ENCODE data around the gene TOMM7.
"Not testable (repeated sequence)": the region's sequence is repeated elsewhere in the genome, so short reads cannot be mapped to it uniquely, and the experiment has no call there.

TOMM7 gene

GRCh38 chr7:22854158-22855048 is 31.8 kb upstream of the TOMM7 start:
- in situ Hi-C loops (cut with HindIII; ENCODE audit: low sequenced_read_pairs) = no loop called here
- peak overlapping the region; percentile 70 for H3K4me3 ChIP-seq (ENCODE audit: low read depth, low read length)
- DNase-seq (ENCODE audit: low read depth, low spot score) = peak; percentile 86
- no peak for TF ChIP-seq CTCF (IDR thresholded peaks at IDR 0.05; ENCODE audit: low read depth, low read length)

GRCh38 chr7:22853674-22854157 is 31.1 kb upstream of the TOMM7 start:
- in situ Hi-C loops (cut with HindIII; ENCODE audit: low sequenced_read_pairs) = no loop called here
- no peak for DNase-seq (ENCODE audit: low read depth, low spot score)
- H3K4me3 ChIP-seq (ENCODE audit: low read depth, low read length) = peak overlapping the region; percentile 70
- TF ChIP-seq CTCF (IDR thresholded peaks at IDR 0.05; ENCODE audit: low read depth, low read length) = peak; percentile 42

- in situ Hi-C loops (cut with HindIII; ENCODE audit: low sequenced_read_pairs) = no loop called here
- no peak overlapping the region for H3K4me3 ChIP-seq (ENCODE audit: low read depth, low read length)
- DNase-seq (ENCODE audit: low read depth, low spot score) = no peak
- TF ChIP-seq CTCF (IDR thresholded peaks at IDR 0.05; ENCODE audit: low read depth, low read length) = no peak
These were observed 30.5 kb upstream of the TOMM7 start for GRCh38 chr7:22853138-22853537.

GRCh38 chr7:22851145-22851544 is 28.5 kb upstream of the TOMM7 start:
- in situ Hi-C loops (cut with HindIII; ENCODE audit: low sequenced_read_pairs) = no loop called here
- no peak overlapping the region for H3K4me3 ChIP-seq (ENCODE audit: low read depth, low read length)
- TF ChIP-seq CTCF (IDR thresholded peaks at IDR 0.05; ENCODE audit: low read depth, low read length) = no peak

GRCh38 chr7:22850394-22850793 is 27.7 kb upstream of the TOMM7 start:
- H3K4me3 ChIP-seq (ENCODE audit: low read depth, low read length); DNase-seq (ENCODE audit: low read depth, low spot score); in situ Hi-C loops (cut with HindIII; ENCODE audit: low sequenced_read_pairs): not testable (repeated sequence)

More at GRCh38 chr7:22851145-22851544, 28.5 kb upstream of the TOMM7 start:
- DNase-seq (ENCODE audit: low read depth, low spot score) = no peak

- in situ Hi-C loops (cut with HindIII; ENCODE audit: low sequenced_read_pairs) = no loop called here
- TF ChIP-seq CTCF (IDR thresholded peaks at IDR 0.05; ENCODE audit: low read depth, low read length) = no peak
- DNase-seq (ENCODE audit: low read depth, low spot score) = no peak
- H3K4me3 ChIP-seq (ENCODE audit: low read depth, low read length) = no peak overlapping the region
These were observed 27.0 kb upstream of the TOMM7 start for GRCh38 chr7:22849662-22850061.

- H3K4me3 ChIP-seq (ENCODE audit: low read depth, low read length) = no peak overlapping the region
- TF ChIP-seq CTCF (IDR thresholded peaks at IDR 0.05; ENCODE audit: low read depth, low read length) = no peak
- in situ Hi-C loops (cut with HindIII; ENCODE audit: low sequenced_read_pairs) = no loop called here
- no peak for DNase-seq (ENCODE audit: low read depth, low spot score)
These were observed 26.5 kb upstream of the TOMM7 start for GRCh38 chr7:22849172-22849571.

Measured in astrocyte of the spinal cord (primary cell).